ENCODE results near the gene TMEM170B.

Gene TMEM170B

DNA sequence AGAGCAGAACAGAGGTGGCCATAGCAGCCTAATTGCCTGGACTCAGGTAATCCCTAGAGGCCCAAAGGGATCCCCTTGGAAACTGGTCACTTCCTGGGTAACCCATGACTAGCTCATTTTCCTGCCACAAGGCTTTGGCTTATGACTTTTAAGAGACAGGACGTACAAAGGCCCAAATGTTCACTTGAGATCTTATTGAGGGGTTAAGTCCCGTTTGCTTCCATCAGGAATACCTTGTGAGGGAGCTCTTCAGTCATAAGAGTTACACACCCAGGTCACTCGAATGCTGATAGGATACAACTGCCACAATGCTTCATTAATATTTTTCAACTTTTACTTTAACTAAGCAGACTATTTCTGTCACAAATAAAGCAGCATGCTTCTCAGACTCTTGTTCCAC is 51.7 kb downstream of the TMEM170B start:
- no peak for DNase-seq

GRCh38 chr6:11592294-11592906 is 54.9 kb downstream of the TMEM170B start:
- DNase-seq: no peak

GRCh38 chr6:11593096-11593495 is 55.5 kb downstream of the TMEM170B start:
- no peak for DNase-seq

DNA sequence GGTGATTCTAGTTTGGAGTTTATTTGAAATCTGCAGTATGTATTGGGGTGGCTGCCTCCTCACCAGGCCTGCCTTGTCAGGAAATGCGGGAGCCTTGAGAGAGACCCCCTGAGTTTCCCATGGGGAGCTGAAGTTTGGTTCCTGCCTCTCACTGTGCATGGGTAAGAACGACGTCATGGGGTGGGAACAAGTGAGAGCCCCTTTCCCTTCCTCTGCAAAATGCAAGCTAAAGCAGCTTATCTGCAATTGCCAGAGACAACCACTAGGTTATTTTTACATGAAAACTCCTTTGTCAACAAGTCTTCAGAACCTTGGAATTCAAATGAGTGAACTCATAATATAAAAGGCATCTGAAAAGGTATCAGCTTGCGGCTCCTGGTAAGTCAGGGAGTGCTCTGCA is 58.4 kb downstream of the TMEM170B start:
- DNase-seq: no peak

DNA sequence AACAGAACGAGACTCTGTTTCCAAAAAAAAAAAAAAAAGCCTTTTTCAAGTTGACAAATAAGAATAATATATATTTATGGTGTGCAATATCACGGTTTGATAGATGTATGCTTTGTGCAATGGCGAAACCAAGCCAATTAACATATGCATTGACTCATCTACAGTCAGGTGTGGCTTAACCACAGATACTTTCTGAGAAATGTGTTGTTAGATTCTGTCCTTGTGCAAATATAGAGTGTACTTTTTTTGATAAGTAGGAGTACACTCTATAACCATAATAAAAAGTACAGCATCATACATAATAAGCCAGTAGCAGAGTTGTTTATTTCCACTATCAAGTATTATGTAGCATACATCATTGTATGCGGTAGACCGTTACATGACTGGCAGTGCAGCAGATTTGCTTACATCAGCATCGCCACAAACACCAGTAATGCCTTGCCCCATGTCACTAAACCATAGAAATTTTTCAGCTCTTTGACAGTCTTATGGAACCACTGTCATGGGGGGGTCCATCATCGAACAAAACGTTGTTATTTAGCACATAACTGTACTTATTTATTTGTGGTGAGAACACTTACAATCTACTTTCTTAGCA is 59.2 kb downstream of the TMEM170B start:
- no peak for DNase-seq

DNA sequence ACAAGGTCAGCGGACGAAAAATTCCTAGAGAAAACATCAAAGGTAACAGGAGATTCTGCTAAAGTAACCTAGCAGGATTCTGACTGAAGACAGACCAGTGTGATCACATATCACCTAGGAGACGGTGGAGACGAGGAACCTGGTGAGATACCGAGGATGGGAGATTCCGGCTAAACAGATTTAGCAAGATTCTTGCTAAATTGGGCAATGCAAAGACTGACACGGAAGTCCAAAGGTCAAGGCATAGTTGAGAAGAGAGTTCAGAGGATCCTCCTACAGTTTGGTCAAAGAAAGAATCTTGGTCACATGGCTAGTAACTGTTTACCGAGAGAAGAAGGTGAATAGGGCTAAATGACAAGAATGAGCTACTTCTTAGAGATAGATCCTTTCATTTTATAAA is 61.1 kb downstream of the TMEM170B start:
- DNase-seq: no peak

DNA sequence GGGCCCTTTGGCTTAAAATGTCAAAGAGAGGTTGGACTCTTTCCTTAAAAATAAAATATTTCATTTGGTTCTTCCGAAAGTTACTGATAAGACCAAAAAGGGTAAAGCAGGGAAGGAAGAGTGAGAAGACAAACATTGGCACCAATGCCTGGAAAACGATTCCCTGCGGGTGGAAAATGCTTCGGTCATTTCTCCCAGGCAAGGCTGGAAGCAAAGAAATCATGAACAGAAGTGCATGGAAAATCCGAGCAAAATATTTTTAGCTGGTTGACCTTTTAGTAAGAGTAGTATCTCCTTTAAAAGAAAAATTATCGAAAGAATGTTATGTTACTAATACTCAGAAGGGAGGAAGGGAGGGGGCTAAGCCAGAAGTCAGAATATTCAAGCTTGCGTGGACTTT is 62.7 kb downstream of the TMEM170B start:
- no peak for DNase-seq

GRCh38 chr6:11601776-11602605 is 64.4 kb downstream of the TMEM170B start:
- no peak for DNase-seq

GRCh38 chr6:11604215-11604614 is 66.7 kb downstream of the TMEM170B start:
- no peak for DNase-seq

- no peak for DNase-seq
These were observed 67.4 kb downstream of the TMEM170B start for GRCh38 chr6:11604836-11605506.

DNA sequence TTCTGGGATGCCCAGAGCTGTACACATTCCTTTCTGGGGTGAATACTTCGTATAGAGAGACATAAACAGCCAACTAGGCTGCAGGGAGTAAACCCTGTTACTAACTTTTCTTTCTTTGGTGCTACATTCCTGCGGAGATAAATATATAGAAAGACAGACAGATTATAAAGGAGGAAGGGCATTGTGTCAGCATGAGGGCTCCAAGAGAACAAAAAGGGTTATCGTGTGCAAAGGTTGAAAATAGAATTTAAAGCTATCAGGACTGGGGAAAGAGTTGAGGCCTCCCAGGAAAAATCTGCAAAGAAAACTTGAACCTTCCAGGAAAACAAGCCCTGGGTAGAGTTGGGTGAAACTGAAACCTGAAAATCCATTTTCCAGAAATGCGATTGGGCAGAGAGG is 68.0 kb downstream of the TMEM170B start:
- DNase-seq: no peak

- DNase-seq: peak; percentile 67
These were observed 68.8 kb downstream of the TMEM170B start for GRCh38 chr6:11606332-11606731.

DNA sequence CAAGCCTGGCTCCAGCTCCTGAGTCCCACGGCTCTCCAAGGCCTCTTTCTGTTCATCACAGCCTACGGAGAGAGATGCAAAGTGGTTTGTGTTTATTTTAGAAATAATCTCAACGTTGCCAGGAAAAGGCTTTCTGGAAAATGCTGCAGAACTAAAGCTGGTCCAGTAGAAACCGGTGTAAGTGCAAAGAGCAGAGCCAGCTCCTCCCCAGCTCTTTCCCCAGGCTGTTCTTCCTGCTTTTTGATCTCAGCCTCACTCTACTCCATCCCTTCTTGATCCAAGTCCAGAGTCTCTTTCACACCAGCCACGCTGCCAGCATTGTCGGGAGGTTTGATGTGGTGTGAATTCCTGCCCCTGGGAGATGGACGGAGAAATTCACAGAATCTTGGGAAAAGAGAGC is 69.8 kb downstream of the TMEM170B start:
- DNase-seq: no peak

- no peak for DNase-seq
These were observed 71.2 kb downstream of the TMEM170B start for GRCh38 chr6:11608600-11609323.

DNA sequence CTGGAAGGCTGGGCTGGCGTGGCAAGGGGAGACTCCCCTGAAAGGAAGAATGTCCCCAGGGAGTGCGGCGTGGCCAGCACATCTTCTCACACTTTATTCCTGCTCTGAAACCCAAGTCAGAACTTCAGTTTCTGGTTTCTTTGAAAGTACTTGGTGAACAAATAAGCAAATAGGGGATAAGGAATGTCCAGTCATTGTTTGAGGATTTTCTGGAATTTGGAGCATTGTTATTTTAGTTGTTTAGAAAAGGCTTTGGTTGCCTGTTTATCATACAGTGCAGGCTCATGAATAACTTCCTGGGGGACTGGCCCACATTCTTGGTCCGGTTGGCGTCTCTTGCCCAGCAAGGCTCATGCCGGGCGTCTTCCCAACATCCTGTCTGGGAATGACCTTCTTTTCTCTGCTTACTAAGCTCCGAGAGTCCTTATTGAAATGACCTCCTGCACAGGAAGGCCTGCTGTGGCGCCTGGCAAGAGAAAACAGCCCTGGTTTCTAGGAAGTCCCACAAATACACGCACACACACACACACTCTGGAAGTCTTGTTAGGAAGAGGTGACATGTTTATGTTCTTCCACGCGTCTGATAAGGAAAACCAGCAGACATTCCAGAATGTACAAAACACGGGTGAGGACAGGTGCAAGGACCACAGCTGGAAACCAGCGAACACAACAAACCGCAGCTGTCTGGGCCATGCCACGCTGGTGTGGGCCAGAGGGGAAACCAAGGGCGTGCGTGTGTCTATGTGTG is 71.9 kb downstream of the TMEM170B start:
- DNase-seq: no peak

DNA sequence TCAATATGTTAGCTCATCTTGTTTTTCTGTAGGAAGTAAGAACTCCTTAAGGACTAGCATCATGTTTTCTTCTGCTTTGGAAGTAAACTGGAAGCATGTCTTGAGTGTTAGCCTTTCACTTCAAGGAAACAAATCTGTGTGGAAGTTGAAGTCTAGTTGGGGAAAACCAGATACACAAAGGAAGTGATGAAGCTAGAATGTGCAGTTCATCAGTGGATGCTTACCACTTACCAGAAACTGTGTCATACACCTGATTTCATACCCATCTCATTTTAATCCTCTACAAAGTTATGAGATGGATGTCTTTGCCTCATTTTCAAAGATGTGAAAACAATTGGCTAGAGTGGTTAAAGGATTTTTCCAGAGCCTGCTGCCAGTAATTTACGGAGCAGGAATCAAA is 75.8 kb downstream of the TMEM170B start:
- DNase-seq: no peak

DNA sequence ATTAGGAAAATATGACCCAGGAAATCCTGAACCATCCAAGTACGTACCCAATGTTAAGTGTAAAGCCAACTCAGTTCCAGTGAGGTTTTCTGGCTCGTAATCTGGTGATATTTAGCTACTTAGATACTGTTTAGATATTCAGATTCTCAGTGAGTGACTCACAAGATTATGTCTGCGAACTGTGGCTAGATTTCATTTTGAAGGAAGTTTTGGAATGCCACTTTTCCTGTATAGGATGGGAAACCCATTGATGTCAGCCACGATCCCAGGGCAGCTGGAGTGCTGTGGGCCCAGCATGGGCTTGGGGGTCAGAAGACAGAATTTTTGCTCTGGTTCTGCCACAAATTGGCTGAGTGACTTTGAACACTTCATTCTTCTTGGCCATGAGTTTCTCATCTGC is 76.3 kb downstream of the TMEM170B start:
- DNase-seq: no peak

DNA sequence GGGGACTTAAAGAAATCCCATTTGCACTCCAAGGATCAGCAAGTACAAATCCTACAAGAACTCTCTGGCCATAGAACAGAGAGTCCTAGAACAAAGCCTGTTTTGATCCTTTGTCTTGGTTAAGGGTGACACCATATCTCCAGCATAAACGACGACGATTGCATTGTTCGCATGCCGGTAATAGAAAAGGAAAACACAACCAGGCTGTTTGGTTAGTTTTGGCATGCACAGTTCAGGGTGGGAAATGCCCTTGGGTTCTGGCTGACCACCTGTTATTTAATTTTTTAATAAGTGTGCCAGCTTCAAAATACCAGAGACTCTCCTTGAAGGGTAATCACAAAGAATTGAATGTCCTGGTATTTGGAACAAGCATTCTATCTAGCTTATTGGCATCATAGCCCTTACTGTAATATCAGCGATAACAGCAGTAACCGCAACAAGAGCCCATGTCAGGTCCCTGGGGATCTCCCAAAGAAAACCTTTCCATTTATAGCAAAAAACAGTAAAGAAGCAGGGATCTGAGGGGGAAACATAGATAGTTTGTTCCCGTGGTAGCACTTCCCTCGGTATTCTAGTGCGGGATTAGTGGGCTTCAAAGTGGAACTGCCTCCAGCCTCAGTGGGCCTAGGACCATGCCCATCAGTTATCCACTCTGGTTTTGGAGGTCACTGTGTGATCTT is 77.1 kb downstream of the TMEM170B start:
- DNase-seq: no peak

GRCh38 chr6:11615214-11615602 is 77.7 kb downstream of the TMEM170B start:
- DNase-seq: no peak

GRCh38 chr6:11616200-11616611 is 78.7 kb downstream of the TMEM170B start:
- DNase-seq: no peak

GRCh38 chr6:11618533-11618932 is 81.0 kb downstream of the TMEM170B start:
- no peak for DNase-seq

DNA sequence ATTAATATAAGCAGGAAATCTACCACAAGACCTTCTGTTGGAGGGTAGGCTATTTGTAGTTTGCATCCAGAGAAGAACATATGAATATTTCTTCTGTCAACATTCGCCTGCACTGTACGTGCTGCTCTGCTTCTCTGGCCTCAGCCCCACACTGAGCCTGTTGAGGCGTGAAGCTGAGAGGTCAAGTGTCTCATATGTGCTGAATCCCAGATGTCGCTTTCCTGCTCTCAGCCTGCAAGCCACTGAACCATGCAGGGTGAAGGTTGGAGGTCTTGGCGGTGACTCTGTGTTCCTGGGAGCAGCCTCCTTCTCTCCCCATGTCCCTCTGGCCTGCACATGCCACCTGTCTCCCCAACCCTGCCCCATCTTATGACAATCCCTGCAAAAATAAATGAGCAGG is 83.6 kb downstream of the TMEM170B start:
- no peak for DNase-seq
